Limb (tissue), 2 donors: ENCODE measurements around the gene HPCA.

Experiments used
- DNase-seq, 2 donors: peaks; one replicate each; pipeline ENCODE4 v3.0.0-alpha.2; 2016; ENCODE audit errors: extremely low spot score in 2 of 2

HPCA gene

DNA sequence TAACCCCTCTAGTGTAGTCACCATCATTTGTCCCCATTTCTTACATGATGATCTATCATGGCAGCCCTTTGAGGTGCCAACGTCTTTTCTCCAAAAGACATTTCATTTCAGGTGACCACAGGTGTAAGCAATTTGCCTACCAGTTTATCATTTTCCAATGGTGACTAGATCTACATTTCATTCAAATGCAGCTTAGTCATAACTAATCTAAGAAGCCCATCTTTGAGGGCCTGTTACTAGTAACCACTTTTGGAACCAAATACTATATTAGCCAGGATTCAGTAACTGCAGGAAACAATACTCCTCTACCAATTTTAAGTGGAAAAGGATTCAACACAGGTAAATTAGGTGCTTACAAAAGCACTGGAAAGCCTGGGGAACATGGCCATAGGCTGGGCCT is 45.5 kb downstream of the HPCA start:
- DNase-seq = no peak

DNA sequence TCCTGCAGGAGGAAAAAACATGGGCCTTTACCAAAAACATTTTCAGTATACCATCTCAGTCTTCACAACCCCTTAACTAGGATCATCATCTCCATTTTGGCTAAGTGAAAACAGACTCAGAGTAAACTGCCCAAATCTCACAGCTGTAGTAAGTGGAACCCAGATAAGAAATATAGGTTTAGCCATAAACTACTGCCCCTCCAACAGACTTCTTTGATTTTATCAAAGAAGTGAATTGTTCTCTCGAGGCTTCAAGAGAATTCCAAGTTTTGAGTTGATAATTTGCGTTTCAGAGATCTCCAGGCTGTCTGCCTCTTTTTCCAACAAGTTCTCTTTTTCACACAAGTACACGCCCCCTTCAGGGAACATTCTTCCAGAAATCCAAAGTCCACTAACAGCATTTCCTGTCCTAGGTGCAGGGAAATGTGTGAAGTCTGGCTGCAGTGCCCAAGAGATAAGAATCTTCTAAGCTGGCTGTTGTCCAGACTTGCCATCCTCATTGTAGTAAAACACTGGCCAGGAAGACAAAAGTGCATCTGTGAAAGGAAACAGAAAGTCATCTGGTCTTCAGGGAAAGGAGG is 47.5 kb downstream of the HPCA start:
- no peak for DNase-seq

DNA sequence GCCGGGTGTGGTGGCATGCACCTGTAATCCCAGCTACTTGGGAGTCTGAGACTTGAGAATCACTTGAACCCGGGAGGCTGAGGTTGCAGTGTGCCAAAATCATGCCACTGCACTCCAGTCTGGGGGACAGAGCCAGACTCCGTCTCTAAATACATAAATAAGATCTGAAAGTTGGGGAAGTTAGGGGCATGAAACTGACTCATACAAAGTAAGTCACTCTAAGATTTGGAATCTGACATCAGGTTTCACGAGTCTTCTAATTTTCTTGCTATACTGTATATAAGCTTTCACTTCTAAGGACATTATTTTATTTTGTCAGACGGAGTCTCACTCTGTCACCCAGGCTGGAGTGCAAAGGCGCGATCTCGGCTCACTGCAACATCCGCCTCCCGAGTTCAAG is 48.2 kb downstream of the HPCA start:
- DNase-seq = no peak

DNA sequence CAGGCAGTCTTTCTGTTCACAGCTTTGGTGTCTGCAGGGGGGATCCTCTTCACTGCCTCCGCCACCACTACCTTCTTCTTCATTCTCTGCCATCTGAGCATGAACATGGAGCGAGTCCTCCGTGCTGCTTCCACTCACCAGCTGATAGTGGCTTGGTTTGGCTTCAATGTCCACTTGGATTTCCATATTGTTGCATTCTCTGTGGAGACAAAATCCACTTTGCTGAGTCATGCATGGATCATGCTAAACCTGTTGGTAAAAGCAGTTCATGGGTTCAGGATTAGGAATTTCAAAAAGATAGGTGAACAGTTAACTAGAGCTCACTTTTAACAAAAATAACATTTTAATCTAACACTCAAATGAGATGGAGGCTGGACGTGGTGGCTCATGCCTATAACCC is 50.8 kb downstream of the HPCA start:
- DNase-seq = no peak

DNA sequence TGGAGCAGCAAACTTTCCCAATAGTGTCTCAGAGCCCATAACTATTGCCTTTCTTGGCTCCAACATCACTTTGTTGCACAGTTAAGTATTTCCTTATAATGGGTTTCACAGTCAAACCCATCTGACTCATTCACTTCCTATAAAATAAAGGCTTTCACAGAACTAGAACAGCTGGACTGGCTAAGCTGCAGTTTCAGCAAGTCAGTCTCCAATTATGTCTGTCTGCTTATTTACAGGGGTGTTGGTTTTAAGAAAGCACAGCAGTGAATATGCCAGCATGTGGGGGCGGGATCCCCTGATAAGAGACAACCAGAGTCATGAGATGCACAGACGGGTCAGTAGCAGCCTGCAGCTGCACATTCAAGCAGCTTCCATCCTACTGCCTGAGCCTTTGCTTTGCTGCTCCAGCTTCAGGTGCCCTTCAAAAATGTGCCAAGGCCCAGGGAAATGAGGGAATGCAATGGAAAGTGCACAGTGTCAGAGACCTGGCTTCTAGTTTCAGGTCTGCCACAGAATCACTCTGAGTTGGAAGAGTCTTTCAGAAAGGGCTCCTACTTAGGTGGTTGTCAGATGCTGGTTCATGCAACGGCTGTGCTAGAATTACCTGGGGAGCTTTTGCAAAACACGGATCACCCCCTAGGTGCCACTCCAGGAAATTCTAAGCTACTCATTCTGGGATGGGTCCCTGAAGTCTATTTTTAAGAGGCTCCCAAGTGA is 53.5 kb downstream of the HPCA start:
- DNase-seq = no peak

DNA sequence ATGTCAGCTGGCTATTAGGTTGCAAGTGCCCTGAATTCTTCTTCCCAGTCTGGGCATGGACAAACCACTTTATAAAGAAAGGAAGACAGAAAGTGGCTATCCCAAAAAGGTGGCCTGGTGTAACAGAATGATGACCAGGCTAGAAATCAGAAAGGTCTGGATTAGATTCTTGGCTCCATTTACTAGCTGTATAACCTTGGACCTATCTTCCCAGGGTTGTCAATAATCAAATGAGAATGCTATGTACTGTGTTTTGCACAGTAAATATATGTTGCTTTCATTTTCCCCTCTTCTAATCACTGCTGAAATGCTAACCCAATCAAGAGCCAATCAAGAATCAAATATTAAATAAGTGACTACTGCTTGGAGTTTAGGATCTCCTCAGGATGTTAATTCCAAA is 57.9 kb downstream of the HPCA start:
- DNase-seq = no peak
